Stimulated activated CD4-positive, alpha-beta T cell treated with anti-CD3 and anti-CD28 coated beads, Interleukin-4, amount 100 ng/mL, for 48 hours (primary cell): ENCODE data around the gene PIWIL4.
"Not testable (repeated sequence)": the region's sequence is repeated elsewhere in the genome, so short reads cannot be mapped to it uniquely, and the experiment has no call there.

Source experiments
- DNase-seq, 2 donors: peaks; one replicate each; pipeline ENCODE4 v3.0.0-alpha.2; 2020; ENCODE audit warnings: low read depth in 2 of 2

PIWIL4 gene

DNA sequence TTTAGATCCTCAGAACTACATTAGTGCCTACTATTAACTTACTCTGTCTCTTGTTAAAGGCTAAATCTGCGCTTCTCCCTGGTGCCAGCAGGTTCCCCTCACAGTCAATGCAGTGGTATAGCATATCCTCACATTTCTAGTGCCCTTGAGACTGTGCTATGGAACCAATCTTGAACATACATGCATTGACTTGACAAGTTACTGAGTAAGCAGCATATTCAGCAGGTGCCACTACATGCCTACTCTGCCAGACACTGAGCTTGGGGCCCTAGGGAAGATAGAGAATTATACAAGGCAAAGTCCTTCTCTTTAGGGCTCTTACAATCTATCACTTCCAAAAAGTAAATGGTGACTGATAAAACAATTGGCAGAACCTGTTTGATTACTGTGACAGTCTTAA lies 20.3 kb upstream of the PIWIL4 start:
- DNase-seq = no peak

DNA sequence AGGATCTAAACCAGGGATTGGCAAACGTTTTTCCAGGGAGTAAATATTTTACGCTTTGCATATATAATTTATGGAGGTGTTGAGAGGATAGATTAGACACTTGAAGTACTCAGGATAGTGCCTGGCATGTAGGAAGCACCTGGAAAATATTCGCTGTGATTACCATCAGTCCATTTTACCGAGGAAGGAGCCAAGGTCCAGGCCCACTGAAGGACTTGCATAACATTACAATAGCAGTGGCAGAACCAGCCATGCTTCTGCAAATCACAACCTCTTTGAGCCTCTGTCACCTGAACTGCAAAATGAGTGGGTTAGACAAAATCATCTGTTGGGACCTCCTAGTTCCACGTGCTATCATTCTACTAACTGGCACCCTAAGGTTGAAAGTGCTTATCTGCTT lies 18.0 kb upstream of the PIWIL4 start:
- DNase-seq = no peak

DNA sequence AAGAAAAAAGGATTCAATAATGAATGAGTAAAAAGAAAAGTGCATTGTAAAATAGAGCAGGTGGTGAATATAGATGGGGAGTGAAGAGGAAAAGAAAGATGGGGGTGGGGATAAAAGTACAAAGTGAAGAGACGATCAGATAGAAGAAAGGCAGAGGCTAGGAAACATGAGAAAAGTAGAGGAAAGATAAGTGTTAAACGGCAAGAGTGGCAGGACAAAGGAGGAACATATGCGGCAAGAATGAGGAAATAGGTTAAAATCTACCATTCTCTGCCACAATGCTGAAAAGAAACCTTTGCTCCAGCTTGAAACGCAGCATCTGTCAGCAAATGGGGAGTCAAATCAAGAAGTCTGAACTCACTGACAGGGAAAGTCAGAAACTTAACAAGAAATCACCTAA lies 16.7 kb upstream of the PIWIL4 start:
- no peak for DNase-seq

DNA sequence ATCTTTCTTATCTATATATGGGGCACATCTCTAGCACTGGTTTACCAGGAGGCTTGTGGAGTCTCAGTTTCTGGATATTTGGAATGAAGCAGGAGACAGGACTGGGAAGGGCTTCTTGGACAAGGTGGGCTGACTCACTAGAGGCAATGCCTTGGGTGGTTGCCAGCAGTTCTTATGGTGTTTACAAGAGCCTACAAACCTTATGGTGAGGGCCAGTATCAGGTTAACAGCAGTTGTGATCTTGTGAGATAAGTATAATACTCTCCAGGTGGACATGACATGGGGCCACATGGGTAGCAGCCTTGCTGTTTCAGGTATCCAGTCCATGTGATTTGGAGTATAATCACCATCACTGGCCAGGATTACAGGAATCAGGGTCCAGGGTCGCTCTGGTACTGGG lies 13.2 kb upstream of the PIWIL4 start:
- no peak for DNase-seq

DNA sequence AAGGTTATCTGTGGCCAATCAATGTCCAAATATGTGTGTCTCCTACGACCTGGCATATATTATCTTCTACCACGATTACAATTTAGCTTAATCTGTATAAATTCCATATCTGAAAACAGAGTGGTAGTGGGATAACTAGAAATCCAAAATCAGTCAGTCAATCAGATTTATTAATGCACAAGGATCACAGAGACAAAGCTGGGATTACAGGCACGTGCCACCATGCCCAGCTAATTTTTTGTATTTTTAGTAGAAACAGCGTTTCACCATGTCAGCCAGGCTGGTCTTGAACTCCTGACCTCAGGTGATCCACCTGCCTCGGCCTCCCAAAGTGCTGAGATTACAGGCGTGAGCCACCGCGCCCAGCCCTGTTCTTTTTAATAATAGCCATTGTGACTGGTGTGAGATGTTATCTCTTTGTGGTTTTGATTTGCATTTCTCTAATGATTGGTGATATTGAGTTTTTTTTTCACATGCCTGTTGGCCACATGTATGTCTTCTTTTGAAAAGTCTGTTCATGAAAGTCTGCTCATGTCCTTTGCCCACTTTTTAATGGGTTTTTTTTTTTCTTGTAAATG lies 11.3 kb upstream of the PIWIL4 start:
- DNase-seq = not testable (repeated sequence)

DNA sequence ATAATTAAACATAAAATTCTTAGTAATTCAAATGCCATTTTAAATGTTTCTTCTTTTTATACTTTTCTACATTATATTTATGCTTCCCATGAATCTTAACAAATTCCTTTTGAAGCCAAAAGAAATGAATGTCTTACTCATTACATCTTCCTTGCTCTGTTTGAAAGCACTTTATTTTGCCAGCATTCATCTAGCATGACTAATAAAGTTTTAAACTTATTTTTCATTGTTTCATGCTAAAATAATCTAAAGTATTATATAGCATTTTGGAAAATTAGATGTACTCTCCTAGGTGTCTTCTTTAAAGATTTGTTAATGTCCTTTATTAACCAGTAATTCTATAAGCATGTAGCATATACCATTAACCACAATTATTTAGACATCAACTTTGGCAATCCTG lies 9.7 kb upstream of the PIWIL4 start:
- no peak for DNase-seq

DNA sequence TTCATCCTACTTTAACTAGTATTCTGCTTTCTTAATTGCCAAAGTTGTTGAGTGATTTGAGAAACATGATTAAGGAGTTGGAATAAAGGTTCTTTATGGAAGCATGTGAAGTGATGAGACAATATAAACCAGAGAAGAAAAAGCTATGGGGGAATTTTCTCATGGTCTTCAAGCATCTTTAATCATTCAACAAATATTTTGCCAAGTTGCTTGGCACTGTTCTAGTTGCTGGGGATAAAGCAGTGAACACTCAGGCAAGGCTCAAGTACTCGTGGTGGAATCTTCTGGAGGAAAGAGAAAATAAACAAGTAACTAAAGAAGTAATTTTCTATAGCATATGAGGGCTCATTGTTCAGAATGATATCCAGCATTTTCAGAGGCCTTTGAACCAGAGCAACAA lies 9.2 kb upstream of the PIWIL4 start:
- DNase-seq = no peak

DNA sequence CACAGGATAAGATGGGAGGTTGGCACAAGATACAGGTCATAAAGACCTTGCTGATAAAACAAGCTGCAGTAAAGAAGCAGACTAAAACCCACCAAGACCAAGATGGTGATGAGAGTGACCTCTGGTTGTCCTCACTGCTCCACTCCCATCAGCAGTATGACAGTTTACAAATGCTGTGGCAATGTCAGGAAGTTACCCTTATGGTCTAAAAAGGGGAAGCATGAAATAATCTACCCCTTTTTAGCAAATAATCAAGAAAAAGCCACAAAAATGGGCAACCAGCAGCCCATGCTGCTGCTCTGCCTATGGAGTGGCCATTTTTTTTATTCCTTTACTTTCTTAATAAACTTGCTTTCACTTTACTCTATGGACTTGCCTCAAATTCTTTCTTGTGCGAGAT lies 8.7 kb upstream of the PIWIL4 start:
- DNase-seq = no peak

DNA sequence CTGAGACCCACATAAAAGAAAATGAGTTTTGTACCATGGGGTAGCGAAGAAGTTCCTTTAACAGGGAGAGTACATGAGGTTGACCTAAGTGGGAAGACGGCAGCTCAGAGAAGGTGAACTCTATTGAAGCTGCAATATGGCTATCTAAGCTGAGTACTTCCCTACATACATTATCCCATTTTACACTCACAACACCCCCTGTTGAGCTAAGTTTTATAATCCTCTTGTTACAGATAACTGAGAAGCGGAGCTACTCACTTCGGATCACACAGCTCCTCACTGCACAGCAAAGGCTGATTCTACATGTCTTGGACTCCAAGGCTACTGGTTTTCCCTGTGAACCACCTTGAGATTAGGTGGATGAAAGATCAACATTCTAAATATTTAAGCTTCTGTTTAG lies 8.2 kb upstream of the PIWIL4 start:
- no peak for DNase-seq

DNA sequence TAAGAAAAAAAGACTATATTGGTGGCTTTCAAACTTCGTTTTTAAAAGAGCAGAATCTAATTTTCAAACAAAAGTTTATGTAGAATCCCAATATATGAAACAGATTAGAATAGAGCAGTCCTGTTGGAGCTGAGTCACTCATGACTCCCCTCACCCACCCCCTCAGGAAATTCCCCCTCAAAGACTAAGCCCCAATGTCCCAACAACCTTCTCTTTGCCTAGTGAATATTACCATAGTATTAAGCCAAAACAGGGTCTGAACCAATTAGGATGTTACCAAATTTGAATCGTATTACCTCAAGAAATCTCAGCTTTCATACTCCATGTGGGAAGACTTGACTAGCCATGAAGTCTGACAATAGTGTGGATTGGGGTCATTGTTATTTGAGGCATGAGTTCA lies 7.8 kb upstream of the PIWIL4 start:
- no peak for DNase-seq

DNA sequence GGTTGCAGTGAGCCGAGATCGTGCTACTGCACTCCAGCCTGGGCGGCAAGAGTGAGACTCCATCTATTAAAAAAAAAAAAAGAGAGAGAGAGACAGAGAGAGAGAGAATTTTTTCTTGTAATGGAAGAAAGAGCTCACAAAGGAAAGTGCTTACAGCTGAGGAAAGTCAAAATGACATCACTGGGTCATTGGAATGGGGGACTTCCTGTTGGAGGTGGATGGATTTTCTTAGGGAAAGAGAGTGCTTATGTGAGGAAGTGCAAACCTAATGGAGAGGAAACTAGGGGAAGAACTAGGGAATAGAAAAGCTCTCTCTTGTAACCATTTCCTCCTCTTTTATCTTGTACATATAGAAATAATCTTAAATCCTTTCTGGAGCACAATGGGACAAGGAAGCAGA lies 6.3 kb upstream of the PIWIL4 start:
- no peak for DNase-seq

DNA sequence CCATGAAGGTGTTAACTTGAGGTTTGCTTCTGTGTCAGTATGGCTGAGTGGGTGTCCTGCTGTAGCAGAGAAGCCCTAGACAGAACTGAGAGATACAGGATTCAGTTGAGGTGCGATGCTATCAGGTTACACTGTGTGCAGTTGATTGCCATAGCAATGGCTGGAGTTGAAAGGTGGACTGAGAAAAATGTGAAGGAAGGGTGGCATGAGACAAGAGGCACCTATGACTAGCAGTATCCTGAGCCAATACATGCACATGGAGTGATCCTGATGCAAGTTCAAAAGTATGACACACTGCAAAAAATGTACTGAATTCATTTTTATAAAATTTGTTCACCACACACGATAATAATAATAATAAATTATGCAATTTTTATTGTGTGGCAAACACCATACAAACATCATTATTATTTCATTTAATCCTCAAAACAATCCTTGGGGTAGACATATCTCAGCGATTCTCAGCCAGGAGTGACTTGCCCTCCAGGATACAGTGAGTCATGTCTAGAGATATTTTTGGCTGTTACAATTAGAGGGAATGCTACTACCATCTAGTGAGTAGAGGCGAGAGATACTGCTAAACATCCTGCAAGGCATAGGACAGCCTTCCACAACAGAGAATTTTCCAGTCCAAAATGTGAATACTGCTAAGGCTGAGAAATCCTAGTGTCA lies 3.9 kb upstream of the PIWIL4 start:
- no peak for DNase-seq

DNA sequence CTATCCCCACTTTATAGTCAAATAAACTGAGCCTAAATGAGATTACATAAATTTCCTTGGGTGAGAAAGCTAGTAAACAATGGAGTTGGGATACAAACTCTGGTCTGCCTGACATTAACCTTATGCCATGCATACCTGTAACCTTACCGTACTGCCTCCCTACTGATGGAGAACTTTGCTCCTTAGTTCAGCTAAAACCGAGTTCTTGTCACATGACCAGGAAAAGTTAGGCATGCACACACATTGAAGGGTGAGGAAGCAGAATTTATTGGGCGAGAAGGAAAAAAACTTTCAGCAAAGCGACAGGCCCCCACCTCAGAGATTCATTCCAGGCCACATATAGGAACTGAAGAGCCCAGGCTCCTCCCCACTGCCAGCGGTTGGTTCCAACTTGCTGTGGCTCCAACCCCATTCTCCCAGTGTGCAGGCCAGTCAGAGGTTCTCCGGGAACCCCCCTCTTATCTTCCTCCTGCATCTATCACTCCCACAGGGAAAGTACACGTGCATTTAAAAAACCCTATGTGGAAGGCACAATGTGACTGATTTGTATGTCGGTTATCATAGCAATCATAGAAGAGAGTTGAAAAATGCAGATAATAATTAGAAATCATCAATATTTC lies 3.2 kb upstream of the PIWIL4 start:
- no peak for DNase-seq

DNA sequence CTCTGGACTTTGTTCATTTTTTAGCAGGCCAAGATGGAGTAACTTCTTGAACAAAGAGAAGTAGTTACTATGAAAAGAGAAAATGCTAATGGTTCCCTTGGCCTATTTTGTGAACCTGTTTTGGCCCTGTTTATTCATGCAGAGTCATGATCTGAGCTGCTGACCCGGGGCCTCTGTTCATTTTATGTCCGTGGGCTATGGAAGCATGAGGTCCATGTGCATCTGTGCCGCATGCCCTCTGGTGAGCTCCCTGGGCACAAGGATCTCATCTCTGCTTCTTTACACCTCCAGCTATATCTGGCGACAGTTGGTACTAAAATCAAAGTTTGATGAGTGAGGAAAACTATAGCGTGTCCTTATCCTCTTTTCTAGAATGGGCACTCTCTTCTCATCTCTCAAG lies 1.0 kb downstream of the PIWIL4 start:
- no peak for DNase-seq

DNA sequence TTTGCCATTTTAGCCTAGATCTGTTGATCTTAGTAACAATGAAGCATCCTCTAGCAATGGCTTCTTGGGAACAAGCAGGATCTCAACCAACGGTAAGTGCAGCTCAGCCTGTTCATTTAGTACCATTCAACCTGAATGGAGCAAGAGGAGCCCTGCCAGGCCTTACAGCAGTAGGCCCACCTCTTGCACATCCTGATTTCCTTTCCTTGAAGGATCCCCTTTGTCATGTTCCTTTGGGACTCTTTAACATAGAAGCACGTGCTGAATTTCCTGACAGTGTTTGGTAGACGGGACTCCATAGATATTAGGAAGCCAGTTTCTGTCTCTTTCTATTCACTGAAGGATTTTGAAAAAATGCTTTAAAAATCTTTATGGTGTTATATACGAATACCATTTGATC lies 1.5 kb downstream of the PIWIL4 start:
- no peak for DNase-seq

DNA sequence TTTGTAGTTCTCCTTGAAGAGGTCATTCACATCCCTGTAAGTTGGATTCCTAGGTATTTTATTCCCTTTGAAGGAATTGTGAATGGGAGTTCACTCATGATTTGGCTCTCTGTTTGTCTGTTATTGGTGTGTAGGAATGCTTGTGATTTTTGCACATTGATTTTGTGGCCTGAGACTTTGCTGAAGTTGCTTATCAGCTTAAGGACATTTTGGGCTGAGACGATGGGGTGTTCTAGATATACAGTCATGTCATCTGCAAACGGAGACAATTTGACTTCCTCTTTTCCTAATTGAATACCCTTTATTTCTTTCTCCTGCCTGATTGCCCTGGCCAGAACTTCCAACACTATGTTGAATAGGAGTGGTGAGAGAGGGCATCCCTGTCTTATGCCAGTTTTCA lies 5.8 kb downstream of the PIWIL4 start:
- not testable (repeated sequence) for DNase-seq

DNA sequence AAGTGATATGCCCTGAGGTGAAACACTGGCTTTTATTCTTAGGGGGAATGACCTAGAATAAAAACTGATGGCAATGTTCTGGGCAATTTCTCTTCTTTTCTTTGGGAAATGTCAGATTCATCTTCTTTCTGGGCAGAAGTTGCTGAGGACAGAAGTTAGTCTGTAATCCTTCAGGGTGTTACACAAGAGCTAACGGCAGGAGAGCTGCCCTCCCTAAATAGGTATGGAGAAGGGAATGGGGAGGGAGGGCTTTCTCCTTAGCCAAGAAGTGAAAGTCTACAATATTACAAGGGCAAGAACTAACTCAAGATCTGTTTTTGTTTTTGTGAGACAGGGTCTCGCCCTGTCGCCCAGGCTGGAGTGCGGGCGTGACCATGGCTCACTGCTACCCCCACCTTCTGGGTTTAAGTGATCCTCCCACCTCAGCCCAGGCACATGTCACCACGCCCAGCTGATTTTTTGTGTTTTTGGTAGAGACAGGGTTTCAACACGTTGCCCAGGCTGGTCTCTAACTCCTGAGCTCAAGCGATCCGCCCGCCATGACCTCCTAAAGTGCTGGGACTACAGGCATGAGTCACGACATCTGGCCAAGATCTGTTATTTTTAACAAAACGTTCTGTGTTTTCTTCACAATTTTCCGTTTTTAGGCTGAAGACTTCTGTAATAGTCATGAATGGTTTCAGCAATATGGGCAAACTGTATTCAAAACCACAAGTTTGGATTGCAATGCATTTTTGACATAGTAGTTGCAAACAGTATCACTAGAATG lies 7.2 kb downstream of the PIWIL4 start:
- no peak for DNase-seq

DNA sequence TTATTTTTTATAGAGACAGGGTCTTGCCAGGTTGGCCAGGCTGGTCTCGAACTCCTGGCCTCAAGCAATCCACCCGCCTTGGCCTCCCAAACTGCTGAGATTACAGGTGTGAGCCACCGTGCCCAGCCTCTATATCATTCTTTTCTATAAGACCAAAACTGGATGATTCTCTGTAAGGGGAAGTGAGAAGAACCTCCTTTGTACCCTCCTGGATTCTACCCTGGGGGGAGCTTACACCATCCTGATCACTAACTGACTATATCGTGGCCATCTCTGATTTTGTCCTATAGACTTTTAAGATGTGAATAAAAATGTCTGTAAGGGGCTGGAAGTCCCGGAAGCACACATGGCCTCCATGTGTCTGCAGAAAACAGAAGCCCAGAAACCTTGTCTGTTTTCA lies 9.1 kb downstream of the PIWIL4 start:
- no peak for DNase-seq

DNA sequence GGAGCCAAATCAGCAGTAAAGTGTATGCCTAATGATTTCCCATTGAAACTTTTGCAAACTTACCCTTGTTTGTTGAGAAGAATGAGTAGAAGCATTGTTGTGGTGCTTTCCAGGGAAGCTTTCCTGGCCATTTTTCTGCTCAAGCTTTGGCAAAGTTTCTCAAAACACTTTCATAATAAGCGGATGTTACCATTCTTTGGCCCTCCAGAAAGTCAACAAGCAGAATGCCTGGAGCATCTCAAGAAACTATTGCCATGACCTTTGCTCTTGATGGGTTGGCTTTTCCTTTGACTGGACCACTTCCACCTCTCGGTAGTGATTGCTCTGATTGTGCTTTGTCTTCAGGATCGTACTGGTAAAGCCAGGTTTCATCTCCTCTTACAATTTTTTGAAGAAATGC lies 10.7 kb downstream of the PIWIL4 start:
- DNase-seq = no peak

DNA sequence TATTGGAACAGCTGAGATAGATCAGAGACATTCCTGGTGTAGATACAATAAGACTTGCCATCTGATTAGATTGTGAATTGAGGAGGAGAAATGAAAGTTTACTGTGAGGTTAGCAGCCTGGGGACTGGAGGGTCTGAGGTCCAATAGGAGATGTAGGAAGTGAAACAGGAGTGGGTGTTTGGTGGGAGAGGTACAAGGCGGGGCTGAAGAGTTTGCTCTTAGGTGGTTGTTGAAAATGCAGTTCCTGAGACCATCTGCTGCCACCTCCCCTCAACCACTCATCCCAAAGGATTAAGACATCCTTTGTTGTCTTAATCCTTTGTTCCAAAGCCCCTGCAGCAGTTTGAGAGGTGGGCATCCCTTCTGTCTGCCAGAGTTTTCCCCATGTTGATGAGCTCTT lies 14.8 kb downstream of the PIWIL4 start:
- DNase-seq = no peak

DNA sequence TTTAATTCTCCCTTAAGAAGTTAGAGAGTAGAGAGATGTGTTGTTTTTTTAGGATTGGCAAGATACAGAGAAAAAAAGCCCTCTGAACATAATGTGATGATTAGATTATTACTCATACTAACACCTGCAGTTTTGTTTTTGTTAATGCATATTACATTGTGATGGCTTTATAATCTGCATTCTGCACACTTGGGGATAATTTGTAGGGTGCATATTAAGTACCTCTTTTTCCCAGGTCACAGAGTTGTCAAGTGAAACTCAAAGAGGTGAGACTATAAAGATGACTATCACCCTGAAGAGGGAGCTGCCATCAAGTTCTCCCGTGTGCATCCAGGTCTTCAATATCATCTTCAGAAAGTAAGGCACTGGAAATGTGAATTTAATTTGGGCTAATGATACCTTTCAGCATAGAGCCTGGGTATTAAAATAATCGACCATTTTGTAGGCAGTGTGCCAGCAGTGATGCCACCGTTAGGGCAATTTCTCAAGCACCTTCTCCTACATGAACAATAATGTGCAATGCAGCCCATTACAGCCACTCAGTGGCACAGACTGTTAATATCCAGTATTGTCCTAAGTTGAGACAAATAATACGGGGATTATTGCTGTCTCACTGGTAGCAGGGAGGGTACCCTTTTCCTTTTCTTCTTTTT lies 16.2 kb downstream of the PIWIL4 start:
- DNase-seq = no peak

DNA sequence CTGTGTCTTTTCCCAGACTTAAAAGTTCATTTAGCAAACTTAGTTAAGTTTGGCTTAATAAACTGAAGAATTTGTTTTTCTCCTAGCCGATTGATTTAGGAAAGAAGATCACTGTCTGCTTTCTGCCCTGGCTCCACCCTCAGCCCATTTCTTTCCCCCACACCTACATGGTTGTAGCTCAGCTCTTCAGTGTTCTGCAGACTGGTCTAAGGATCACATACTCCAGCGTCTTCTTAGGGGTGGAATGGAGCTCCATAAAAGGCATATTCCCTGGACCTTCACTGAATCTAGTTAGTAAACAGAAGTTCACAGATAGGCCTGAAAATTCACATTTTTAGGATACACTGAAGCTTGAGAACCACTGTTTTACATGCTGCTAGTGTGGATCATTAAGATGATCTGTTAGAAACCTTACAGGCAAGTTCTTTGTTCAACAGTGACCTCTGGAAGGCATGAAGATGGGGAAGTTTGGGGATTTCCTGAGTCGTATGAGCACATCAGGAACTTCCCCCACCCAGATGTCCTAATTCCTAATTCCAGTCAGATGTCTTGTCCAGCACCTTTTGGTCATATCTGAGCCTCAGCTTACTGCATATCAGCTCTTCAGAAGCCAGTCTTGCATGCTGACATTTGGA lies 16.8 kb downstream of the PIWIL4 start:
- DNase-seq = no peak
